ENCODE measurements around the gene FGF12. TPM values are rescaled to one million over a fixed set of nuclear protein-coding genes. Genes with fewer than 3 reads are reported as not detected.

FGF12 gene
- total RNA-seq, 4 donors from 2014 or later: 0.94 to 15.9 (median 15.1) TPM

DNA sequence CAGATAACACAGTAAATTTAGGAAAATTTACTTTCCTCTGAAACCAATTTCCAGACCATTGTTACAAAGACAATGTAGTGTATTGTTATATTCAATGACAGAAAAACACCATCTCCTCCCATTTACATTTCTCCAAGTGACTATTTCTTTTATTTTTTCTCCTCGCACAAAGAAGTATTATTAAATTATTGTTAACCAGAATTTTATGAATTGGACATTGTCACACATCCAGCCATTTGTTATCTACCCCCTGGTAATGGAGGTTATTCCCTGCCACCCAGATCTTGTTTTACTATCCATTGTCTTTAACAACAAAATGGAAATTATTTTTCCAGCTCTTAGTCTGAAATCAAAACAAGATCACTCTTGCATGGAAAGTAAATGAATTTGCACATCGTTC, 511.3 kb downstream of the FGF12 start:
- 82 to 98% methylated on average over 2 of the region's 2 CpGs for WGBS, 2 donors (ENCODE audit: low coverage in 1 of 2)
- no peak overlapping the region for H3K27ac ChIP-seq

DNA sequence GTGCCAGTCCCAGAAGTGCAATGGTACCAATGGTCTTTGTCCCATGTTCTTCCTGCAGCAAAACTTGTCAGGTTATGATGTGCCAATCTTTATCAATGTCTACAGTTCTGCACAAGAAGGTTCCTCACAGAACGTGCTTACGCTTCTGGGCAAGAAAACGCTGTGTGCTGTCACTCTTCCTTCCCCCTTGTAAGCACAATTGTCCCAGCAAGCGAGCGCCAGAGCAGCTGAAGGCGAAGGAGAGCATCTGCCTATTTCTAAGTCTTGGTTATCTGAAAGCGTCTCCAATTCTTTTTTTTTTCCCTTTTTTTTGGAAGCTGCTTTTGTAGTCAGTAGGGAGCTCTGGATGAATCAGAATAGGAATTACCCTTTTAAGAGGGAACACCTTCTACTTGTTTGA, 514.4 kb downstream of the FGF12 start:
- no peak for ATAC-seq
- Histone ChIP-seq H3K9me3 (no peaks in the 10 kb centered on the region), H3K27ac (peak overlapping the region in 1 of 4 donors; percentile 30), H3K4me3 (no peak overlapping the region), H3K4me1 (peaks cover 0 to 43% (median 8%) of the 10 kb centered on the region in 3 donors), H3K27me3 (no peaks in the 10 kb centered on the region), H3K36me3 (no peaks in the 10 kb centered on the region)
- TF ChIP-seq POLR2AphosphoS5 (IDR thresholded peaks at IDR 0.05) (no peak), EP300 (IDR thresholded peaks at IDR 0.05) (no peak), POLR2A (IDR thresholded peaks at IDR 0.05) (no peak)
- TF ChIP-seq, protein P1, sequence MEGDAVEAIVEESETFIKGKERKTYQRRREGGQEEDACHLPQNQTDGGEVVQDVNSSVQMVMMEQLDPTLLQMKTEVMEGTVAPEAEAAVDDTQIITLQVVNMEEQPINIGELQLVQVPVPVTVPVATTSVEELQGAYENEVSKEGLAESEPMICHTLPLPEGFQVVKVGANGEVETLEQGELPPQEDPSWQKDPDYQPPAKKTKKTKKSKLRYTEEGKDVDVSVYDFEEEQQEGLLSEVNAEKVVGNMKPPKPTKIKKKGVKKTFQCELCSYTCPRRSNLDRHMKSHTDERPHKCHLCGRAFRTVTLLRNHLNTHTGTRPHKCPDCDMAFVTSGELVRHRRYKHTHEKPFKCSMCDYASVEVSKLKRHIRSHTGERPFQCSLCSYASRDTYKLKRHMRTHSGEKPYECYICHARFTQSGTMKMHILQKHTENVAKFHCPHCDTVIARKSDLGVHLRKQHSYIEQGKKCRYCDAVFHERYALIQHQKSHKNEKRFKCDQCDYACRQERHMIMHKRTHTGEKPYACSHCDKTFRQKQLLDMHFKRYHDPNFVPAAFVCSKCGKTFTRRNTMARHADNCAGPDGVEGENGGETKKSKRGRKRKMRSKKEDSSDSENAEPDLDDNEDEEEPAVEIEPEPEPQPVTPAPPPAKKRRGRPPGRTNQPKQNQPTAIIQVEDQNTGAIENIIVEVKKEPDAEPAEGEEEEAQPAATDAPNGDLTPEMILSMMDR (IDR thresholded peaks at IDR 0.05): no peak
- WGBS, 2 donors (ENCODE audit: low coverage in 1 of 2): 61 to 74% methylated on average over 4 to 5 of the region's 7 CpGs

More for the DNA sequence above, 511.3 kb downstream of the FGF12 start:
- ATAC-seq: no peak
- Histone ChIP-seq H3K27me3 (no peaks in the 10 kb centered on the region), H3K9me3 (no peaks in the 10 kb centered on the region), H3K4me1 (peaks cover 0 to 19% (median 0%) of the 10 kb centered on the region in 3 donors), H3K36me3 (no peaks in the 10 kb centered on the region), H3K4me3 (no peak overlapping the region)
- TF ChIP-seq POLR2A (IDR thresholded peaks at IDR 0.05) (no peak), EP300 (IDR thresholded peaks at IDR 0.05) (no peak), POLR2AphosphoS5 (IDR thresholded peaks at IDR 0.05) (no peak)
- TF ChIP-seq, protein P1 (IDR thresholded peaks at IDR 0.05): no peak

DNA sequence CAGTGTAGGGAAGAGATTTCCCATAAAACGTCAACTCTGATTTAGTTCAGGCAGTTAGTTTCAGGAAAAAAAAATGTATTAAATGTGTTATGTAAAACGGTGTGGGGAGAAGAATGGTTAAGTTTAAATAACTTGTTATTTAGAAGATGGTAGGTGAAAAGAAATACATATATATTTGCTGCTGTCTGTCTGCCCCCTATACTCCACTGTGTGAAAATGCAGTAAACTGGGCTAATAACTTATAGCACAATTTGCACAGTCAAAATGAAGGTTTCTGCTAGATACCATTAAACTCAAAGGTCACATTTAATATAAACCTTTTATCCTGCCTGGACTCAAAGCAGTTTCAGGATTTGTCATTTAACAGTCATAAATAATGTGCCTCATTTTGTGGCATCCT, 515.0 kb downstream of the FGF12 start:
- no peak overlapping the region for H3K27ac ChIP-seq
- no peaks in the 10 kb centered on the region for H3K9me3 ChIP-seq
- WGBS, 2 donors (ENCODE audit: low coverage in 1 of 2): 64 to 75% methylated on average over 2 of the region's 2 CpGs
- no peak for TF ChIP-seq EP300 (IDR thresholded peaks at IDR 0.05)
- TF ChIP-seq POLR2AphosphoS5 (IDR thresholded peaks at IDR 0.05): no peak
- TF ChIP-seq, protein P1 (IDR thresholded peaks at IDR 0.05): peak in 1 of 4 experiments; percentile 4
- peaks cover 0 to 50% (median 8%) of the 10 kb centered on the region in 3 donors for H3K4me1 ChIP-seq
- H3K27me3 ChIP-seq: no peaks in the 10 kb centered on the region
- H3K36me3 ChIP-seq: no peaks in the 10 kb centered on the region
- H3K4me3 ChIP-seq: no peak overlapping the region
- ATAC-seq: no peak

DNA sequence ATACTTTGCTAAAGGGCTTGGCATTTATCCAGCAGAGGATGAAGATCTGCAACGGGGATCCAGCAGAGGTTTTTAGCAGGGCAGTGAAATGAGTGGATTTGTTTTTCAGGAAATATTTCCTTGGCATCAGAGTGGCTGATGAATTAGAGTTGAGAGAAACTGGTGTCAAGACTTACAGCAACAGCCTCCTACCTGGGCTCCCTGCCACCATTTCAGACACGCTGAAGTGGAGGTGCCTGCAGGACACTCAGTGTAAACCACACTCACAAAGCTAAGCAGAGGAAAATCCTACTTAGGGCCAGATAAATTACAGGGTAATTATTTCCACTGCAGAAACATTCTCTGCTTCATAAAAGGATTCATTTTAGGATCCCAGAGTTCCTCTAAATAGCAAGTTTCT, 519.7 kb downstream of the FGF12 start:
- Histone ChIP-seq H3K4me1 (peaks cover 0 to 49% (median 8%) of the 10 kb centered on the region in 3 donors), H3K36me3 (no peaks in the 10 kb centered on the region), H3K27ac (peak overlapping the region; percentile 3 to 44 (median 33)), H3K4me3 (no peak overlapping the region), H3K27me3 (no peaks in the 10 kb centered on the region), H3K9me3 (no peaks in the 10 kb centered on the region)
- no peak for ATAC-seq
- no peak for TF ChIP-seq POLR2AphosphoS5 (IDR thresholded peaks at IDR 0.05)
- WGBS, 2 donors (ENCODE audit: low coverage in 1 of 2): 0% methylated on average over 2 of the region's 2 CpGs

DNA sequence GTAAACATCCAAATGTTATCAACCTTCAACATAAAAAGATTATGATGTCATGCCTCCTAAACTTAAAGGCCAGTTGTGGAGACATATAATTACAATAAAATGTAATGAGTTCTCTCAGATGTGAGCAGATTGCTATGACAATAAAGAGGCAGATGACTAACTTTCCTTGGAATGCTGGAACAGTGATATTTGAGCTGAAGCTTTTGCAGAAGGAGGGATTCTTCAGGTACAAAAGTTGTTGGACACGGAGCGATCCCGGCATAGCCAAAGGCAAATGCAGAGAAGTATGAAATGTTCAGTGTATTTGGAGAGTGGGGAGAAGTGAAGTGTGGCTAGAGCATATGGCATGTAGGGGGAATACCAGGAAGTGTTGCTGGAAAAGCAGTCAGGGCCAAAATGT, 520.1 kb downstream of the FGF12 start:
- H3K4me3 ChIP-seq: no peak overlapping the region
- peak overlapping the region; percentile 3 to 44 (median 33) for H3K27ac ChIP-seq
- no peaks in the 10 kb centered on the region for H3K36me3 ChIP-seq
- TF ChIP-seq, protein P1 (IDR thresholded peaks at IDR 0.05): no peak
- no peak for TF ChIP-seq POLR2AphosphoS5 (IDR thresholded peaks at IDR 0.05)
- TF ChIP-seq POLR2A (IDR thresholded peaks at IDR 0.05): no peak
- no peak for TF ChIP-seq EP300 (IDR thresholded peaks at IDR 0.05)
- no peaks in the 10 kb centered on the region for H3K9me3 ChIP-seq
- WGBS, 2 donors (ENCODE audit: low coverage in 1 of 2): 50 to 56% methylated on average over 1 to 3 of the region's 3 CpGs
- H3K27me3 ChIP-seq: no peaks in the 10 kb centered on the region
- H3K4me1 ChIP-seq: peaks cover 0 to 51% (median 8%) of the 10 kb centered on the region in 3 donors
- no peak for ATAC-seq
